ENCODE results near the gene OR5C1.
"Not testable (repeated sequence)": the region's sequence is repeated elsewhere in the genome, so short reads cannot be mapped to it uniquely, and the experiment has no call there.

OR5C1 gene

GRCh38 chr9:122814545-122814944, 25.8 kb downstream of the OR5C1 start:
- no peaks in the 10 kb centered on the region for H3K9me3 ChIP-seq (ENCODE audit: control insufficient read depth, low read depth, low read length)
- peaks cover 11% of the 10 kb centered on the region for H3K36me3 ChIP-seq (ENCODE audit: control insufficient read depth, low read depth, low read length)
- H3K9ac ChIP-seq (ENCODE audit: low read length), result no peak overlapping the region
- no peaks in the 10 kb centered on the region for H3K27me3 ChIP-seq (ENCODE audit: control insufficient read depth, insufficient read depth, low read length)
- no peaks in the 10 kb centered on the region for H3K4me1 ChIP-seq (ENCODE audit: control insufficient read depth, low read depth, low read length)
- no peak overlapping the region for H3K4me3 ChIP-seq (ENCODE audit: low read length)
- no peak overlapping the region for H3K27ac ChIP-seq (ENCODE audit: low read length)

- Histone ChIP-seq H3K9me3 (ENCODE audit: control insufficient read depth, low read depth, low read length) (no peaks in the 10 kb centered on the region), H3K27ac (ENCODE audit: low read length) (no peak overlapping the region), H3K4me1 (ENCODE audit: control insufficient read depth, low read depth, low read length) (no peaks in the 10 kb centered on the region), H3K27me3 (ENCODE audit: control insufficient read depth, insufficient read depth, low read length) (no peaks in the 10 kb centered on the region), H3K36me3 (ENCODE audit: control insufficient read depth, low read depth, low read length) (peaks cover 21% of the 10 kb centered on the region), H3K4me3 (ENCODE audit: low read length) (no peak overlapping the region), H3K9ac (ENCODE audit: low read length) (no peak overlapping the region)
Measured at GRCh38 chr9:122815544-122815943, 26.8 kb downstream of the OR5C1 start.

GRCh38 chr9:122816163-122816867, 27.6 kb downstream of the OR5C1 start:
- H3K36me3 ChIP-seq (ENCODE audit: control insufficient read depth, low read depth, low read length), result peaks cover 26% of the 10 kb centered on the region
- no peak overlapping the region for H3K27ac ChIP-seq (ENCODE audit: low read length)
- no peaks in the 10 kb centered on the region for H3K27me3 ChIP-seq (ENCODE audit: control insufficient read depth, insufficient read depth, low read length)
- no peaks in the 10 kb centered on the region for H3K9me3 ChIP-seq (ENCODE audit: control insufficient read depth, low read depth, low read length)
- no peak overlapping the region for H3K4me3 ChIP-seq (ENCODE audit: low read length)
- no peak overlapping the region for H3K9ac ChIP-seq (ENCODE audit: low read length)
- no peaks in the 10 kb centered on the region for H3K4me1 ChIP-seq (ENCODE audit: control insufficient read depth, low read depth, low read length)

- no peak overlapping the region for H3K4me3 ChIP-seq (ENCODE audit: low read length)
- no peak overlapping the region for H3K9ac ChIP-seq (ENCODE audit: low read length)
- H3K27ac ChIP-seq (ENCODE audit: low read length), result no peak overlapping the region
- no peaks in the 10 kb centered on the region for H3K27me3 ChIP-seq (ENCODE audit: control insufficient read depth, insufficient read depth, low read length)
- no peaks in the 10 kb centered on the region for H3K9me3 ChIP-seq (ENCODE audit: control insufficient read depth, low read depth, low read length)
- H3K4me1 ChIP-seq (ENCODE audit: control insufficient read depth, low read depth, low read length), result no peaks in the 10 kb centered on the region
- peaks cover 51% of the 10 kb centered on the region for H3K36me3 ChIP-seq (ENCODE audit: control insufficient read depth, low read depth, low read length)
Measured at GRCh38 chr9:122819326-122819725, 30.6 kb downstream of the OR5C1 start.

GRCh38 chr9:122819791-122820489, 31.2 kb downstream of the OR5C1 start:
- H3K4me3 ChIP-seq (ENCODE audit: low read length), result no peak overlapping the region
- peaks cover 57% of the 10 kb centered on the region for H3K36me3 ChIP-seq (ENCODE audit: control insufficient read depth, low read depth, low read length)
- no peak overlapping the region for H3K27ac ChIP-seq (ENCODE audit: low read length)
- H3K4me1 ChIP-seq (ENCODE audit: control insufficient read depth, low read depth, low read length), result no peaks in the 10 kb centered on the region
- no peak overlapping the region for H3K9ac ChIP-seq (ENCODE audit: low read length)
- H3K9me3 ChIP-seq (ENCODE audit: control insufficient read depth, low read depth, low read length), result no peaks in the 10 kb centered on the region
- no peaks in the 10 kb centered on the region for H3K27me3 ChIP-seq (ENCODE audit: control insufficient read depth, insufficient read depth, low read length)

- Histone ChIP-seq H3K27me3 (ENCODE audit: control insufficient read depth, insufficient read depth, low read length) (no peaks in the 10 kb centered on the region), H3K4me1 (ENCODE audit: control insufficient read depth, low read depth, low read length) (no peaks in the 10 kb centered on the region), H3K4me3 (ENCODE audit: low read length) (no peak overlapping the region), H3K9me3 (ENCODE audit: control insufficient read depth, low read depth, low read length) (no peaks in the 10 kb centered on the region), H3K27ac (ENCODE audit: low read length) (no peak overlapping the region), H3K36me3 (ENCODE audit: control insufficient read depth, low read depth, low read length) (peaks cover 57% of the 10 kb centered on the region), H3K9ac (ENCODE audit: low read length) (no peak overlapping the region)
Measured at GRCh38 chr9:122820490-122820845, 31.7 kb downstream of the OR5C1 start.

- Histone ChIP-seq H3K9me3 (ENCODE audit: control insufficient read depth, low read depth, low read length) (no peaks in the 10 kb centered on the region), H3K4me3 (ENCODE audit: low read length) (no peak overlapping the region), H3K27me3 (ENCODE audit: control insufficient read depth, insufficient read depth, low read length) (no peaks in the 10 kb centered on the region), H3K36me3 (ENCODE audit: control insufficient read depth, low read depth, low read length) (peaks cover 64% of the 10 kb centered on the region), H3K9ac (ENCODE audit: low read length) (no peak overlapping the region), H3K4me1 (ENCODE audit: control insufficient read depth, low read depth, low read length) (no peaks in the 10 kb centered on the region), H3K27ac (ENCODE audit: low read length) (no peak overlapping the region)
Measured at GRCh38 chr9:122821278-122821943, 32.7 kb downstream of the OR5C1 start.

GRCh38 chr9:122822056-122822455, 33.3 kb downstream of the OR5C1 start:
- H3K9ac ChIP-seq (ENCODE audit: low read length), result no peak overlapping the region
- H3K4me3 ChIP-seq (ENCODE audit: low read length), result no peak overlapping the region
- H3K27me3 ChIP-seq (ENCODE audit: control insufficient read depth, insufficient read depth, low read length), result no peaks in the 10 kb centered on the region
- no peak overlapping the region for H3K27ac ChIP-seq (ENCODE audit: low read length)
- no peaks in the 10 kb centered on the region for H3K9me3 ChIP-seq (ENCODE audit: control insufficient read depth, low read depth, low read length)
- H3K36me3 ChIP-seq (ENCODE audit: control insufficient read depth, low read depth, low read length), result peaks cover 64% of the 10 kb centered on the region
- peaks cover under 1% of the 10 kb centered on the region for H3K4me1 ChIP-seq (ENCODE audit: control insufficient read depth, low read depth, low read length)

- no peak overlapping the region for H3K4me3 ChIP-seq (ENCODE audit: low read length)
- no peaks in the 10 kb centered on the region for H3K27me3 ChIP-seq (ENCODE audit: control insufficient read depth, insufficient read depth, low read length)
- no peaks in the 10 kb centered on the region for H3K9me3 ChIP-seq (ENCODE audit: control insufficient read depth, low read depth, low read length)
- no peak overlapping the region for H3K27ac ChIP-seq (ENCODE audit: low read length)
- H3K9ac ChIP-seq (ENCODE audit: low read length), result no peak overlapping the region
- H3K4me1 ChIP-seq (ENCODE audit: control insufficient read depth, low read depth, low read length), result peaks cover 5% of the 10 kb centered on the region
- peaks cover 59% of the 10 kb centered on the region for H3K36me3 ChIP-seq (ENCODE audit: control insufficient read depth, low read depth, low read length)
Measured at GRCh38 chr9:122822938-122823337, 34.2 kb downstream of the OR5C1 start.

- Histone ChIP-seq H3K9ac (ENCODE audit: low read length) (peak overlapping the region; percentile 87), H3K27me3 (ENCODE audit: control insufficient read depth, insufficient read depth, low read length) (no peaks in the 10 kb centered on the region), H3K9me3 (ENCODE audit: control insufficient read depth, low read depth, low read length) (no peaks in the 10 kb centered on the region), H3K4me1 (ENCODE audit: control insufficient read depth, low read depth, low read length) (peaks cover 5% of the 10 kb centered on the region), H3K27ac (ENCODE audit: low read length) (peak overlapping the region; percentile 80), H3K36me3 (ENCODE audit: control insufficient read depth, low read depth, low read length) (peaks cover 25% of the 10 kb centered on the region), H3K4me3 (ENCODE audit: low read length) (peak overlapping the region; percentile 99)
Measured at GRCh38 chr9:122827761-122828093, 39.0 kb downstream of the OR5C1 start.

GRCh38 chr9:122828965-122829284, 40.2 kb downstream of the OR5C1 start:
- Histone ChIP-seq H3K36me3 (ENCODE audit: control insufficient read depth, low read depth, low read length) (peaks cover 17% of the 10 kb centered on the region), H3K4me3 (ENCODE audit: low read length) (peak overlapping the region; percentile 99)
- not testable (repeated sequence) for H3K9ac ChIP-seq (ENCODE audit: low read length); H3K4me1 ChIP-seq (ENCODE audit: control insufficient read depth, low read depth, low read length); H3K27ac ChIP-seq (ENCODE audit: low read length); H3K27me3 ChIP-seq (ENCODE audit: control insufficient read depth, insufficient read depth, low read length); H3K9me3 ChIP-seq (ENCODE audit: control insufficient read depth, low read depth, low read length)

- H3K4me3 ChIP-seq (ENCODE audit: low read length), result no peak overlapping the region
- peaks cover 3% of the 10 kb centered on the region for H3K4me1 ChIP-seq (ENCODE audit: control insufficient read depth, low read depth, low read length)
Measured at GRCh38 chr9:122832194-122832593, 43.5 kb downstream of the OR5C1 start.

More at GRCh38 chr9:122832194-122832593, 43.5 kb downstream of the OR5C1 start:
- Histone ChIP-seq H3K27ac (ENCODE audit: low read length) (no peak overlapping the region), H3K9ac (ENCODE audit: low read length) (no peak overlapping the region), H3K9me3 (ENCODE audit: control insufficient read depth, low read depth, low read length) (no peaks in the 10 kb centered on the region), H3K36me3 (ENCODE audit: control insufficient read depth, low read depth, low read length) (no peaks in the 10 kb centered on the region), H3K27me3 (ENCODE audit: control insufficient read depth, insufficient read depth, low read length) (no peaks in the 10 kb centered on the region)

Measured in iPS-18a (cell line).